T47D (cell line): ENCODE measurements around the gene MTURN.
"Not testable (repeated sequence)": the region's sequence is repeated elsewhere in the genome, so short reads cannot be mapped to it uniquely, and the experiment has no call there.

Source experiments
- DNase-seq, 2 experiments: peaks; one replicate each; pipeline versions ENCODE4 v3.0.0 to v3.0.0-alpha.2; 2011 to 2012; ENCODE audit warnings: low read depth in 1 of 2, low spot score in 1 of 2
- JUND ChIP-seq: IDR thresholded peaks from 2 replicates; pipeline ENCODE4 v1.6.1; 2012; ENCODE audit warnings: low read depth
- in situ Hi-C: cut with HindIII; loops from 2 replicates; pipeline ENCODE4 v1.10.0; 2016; ENCODE audit warnings: low sequenced_read_pairs, low pct_unique_long_range_greater_than_20kb

MTURN gene

DNA sequence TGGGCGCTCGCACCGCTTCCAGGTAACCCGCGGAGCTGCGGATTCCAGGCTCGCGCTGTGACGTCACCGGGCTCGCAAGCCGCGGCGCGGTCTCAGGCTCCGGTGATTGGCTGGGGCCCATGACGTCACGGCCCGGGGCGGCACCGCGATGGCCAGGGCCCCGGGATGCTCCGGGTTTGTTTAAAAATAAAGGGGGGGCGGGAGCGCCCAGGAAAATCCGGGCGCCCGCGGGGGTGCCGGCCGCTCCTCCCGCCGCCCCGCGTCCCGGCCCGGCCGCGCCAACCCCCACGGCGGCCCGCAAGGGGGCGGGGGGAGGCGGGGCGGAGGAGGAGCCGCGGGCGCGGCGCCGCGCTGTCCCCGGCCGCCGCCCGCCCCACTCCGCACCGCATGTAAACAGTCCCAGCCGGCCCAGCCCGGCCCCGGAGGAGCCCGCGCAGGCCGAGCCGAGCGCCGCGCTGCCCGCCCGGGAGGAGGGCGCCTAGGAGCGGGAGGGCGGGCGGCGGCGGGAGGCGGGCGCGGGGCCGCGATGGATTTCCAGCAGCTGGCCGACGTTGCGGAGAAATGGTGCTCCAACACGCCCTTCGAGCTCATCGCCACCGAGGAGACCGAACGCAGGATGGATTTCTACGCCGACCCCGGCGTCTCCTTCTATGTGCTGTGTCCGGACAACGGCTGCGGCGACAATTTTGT lies at the start of gene MTURN:
TSS of gene MTURN (plus strand) at position 376 of the 690 bp plus-strand sequence. CDS start at position 527, 151 bp downstream.
- TF ChIP-seq JUND, result no peak
- in situ Hi-C loops, result no loop called here
- peak; percentile 97 to 100 for DNase-seq

DNA sequence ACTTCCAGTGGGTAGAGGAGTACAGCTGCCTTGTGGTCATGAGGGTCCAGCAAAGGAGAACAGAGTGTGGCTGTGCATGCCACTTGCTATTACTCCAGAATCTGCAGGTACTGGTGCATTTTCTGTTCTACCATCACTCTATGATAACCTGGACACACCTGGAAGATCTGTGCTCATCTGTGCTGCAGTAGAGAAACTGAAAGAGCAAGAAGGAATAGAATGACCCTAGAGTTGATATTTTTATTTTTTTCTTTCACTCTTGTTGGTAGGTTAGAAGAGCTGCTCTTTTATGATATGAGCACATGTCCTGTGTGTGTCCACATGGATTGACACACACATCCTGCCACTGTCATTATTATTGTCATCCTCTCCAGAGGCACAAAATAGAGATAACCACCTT lies 48.3 kb upstream of the MTURN start:
- in situ Hi-C loops, result no loop called here
- TF ChIP-seq JUND, result no peak
- no peak for DNase-seq

DNA sequence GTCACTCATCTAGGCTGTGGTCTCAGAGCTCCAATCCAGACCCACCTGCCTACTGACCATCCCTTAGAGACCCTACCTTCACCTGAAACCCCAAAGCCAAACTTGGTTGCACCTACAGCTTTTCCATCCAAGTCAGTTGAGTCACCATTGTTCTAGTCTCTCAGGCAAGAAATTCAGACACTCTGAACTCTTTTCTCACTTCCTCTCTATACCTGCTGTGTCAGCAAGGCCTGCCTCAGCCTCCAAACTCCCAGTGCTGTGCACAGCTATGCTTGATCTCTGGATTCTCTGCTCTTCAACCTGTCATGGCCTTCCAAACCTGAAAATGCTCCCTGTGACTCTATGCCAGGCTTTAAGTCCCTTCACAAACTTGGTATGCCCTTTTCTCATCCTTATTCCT lies 47.4 kb upstream of the MTURN start:
- no peak for DNase-seq

DNA sequence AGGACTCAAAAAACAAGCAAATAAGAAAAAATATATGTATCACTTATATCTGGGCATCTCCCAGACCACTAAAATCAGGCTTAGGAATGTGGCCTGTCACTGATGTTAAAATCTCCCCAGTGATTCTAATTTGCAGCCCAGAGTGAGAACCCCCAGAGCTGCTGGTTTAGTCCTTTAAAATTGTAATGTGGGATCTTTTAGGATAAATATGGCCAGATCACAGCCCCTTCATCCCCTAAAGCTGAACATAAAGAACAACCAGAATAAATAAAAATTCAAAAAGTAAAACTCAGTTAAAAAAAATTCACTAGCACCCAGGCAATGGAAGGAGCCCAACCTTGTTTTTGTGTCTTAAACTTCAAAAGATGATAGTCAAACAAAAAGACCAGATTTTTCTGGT lies 46.4 kb upstream of the MTURN start:
- TF ChIP-seq JUND, result no peak
- no peak for DNase-seq
- in situ Hi-C loops, result no loop called here

More for the DNA sequence above, 47.4 kb upstream of the MTURN start:
- no peak for TF ChIP-seq JUND
- in situ Hi-C loops, result no loop called here

DNA sequence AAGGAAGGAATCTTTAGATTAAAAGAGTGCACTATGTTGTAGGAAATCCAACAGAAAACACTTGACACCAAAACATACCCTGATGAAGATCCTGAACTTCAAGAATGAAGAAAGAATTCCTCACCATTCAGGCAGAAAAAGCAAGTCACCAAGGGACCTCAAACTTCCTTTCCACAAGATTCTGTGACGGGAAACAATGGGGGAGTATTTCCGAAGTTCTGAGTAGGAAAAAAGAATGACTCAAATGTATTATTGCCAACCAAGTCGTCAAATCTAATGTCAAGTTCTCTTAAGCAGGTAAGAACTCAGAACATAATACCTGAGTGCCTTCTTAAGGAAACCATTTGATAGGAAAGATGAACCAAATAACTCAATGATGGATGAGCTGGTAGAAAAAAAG lies 44.7 kb upstream of the MTURN start:
- no peak for TF ChIP-seq JUND
- in situ Hi-C loops, result no loop called here
- DNase-seq, result no peak

DNA sequence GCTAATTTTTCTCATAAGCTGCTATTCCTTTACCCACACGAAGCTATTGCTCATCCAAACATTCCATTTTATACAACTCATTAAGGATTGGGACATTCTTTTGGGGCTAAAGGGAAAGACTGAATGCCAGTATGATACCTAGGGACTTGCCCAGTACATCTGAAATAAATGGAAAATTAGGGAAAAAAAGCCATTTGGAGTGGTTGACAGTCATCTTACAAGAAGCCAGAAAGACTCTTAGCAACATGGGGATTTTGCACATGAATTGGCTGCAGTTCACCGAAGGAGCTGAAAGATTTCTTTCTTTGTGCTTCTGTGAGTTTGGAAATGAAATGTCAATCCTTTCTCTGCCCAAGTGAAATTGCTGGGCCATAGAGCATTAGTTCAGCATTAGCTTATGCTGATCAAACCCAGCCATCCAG lies 43.3 kb upstream of the MTURN start:
- DNase-seq, result no peak
- in situ Hi-C loops, result no loop called here
- no peak for TF ChIP-seq JUND

DNA sequence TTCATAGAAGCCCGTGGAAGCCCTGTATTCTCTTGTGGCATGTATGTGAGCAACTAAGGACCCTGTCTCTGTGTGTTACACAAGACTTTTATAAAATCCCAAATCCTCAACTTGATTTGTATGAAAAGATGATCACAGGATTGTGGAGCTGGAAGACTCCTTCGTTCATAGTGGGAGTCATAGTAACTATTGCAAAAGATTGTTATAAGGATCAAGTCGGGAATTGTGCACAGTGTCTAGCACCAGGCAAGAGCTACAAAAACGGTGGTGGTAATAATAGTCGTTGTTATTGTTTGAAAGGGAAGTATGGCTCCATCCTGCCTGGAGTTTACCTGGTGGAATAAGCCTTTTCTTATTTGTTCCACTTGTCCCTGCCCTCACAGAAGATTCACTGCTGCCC lies 42.8 kb upstream of the MTURN start:
- DNase-seq, result no peak
- TF ChIP-seq JUND, result no peak
- in situ Hi-C loops, result no loop called here

DNA sequence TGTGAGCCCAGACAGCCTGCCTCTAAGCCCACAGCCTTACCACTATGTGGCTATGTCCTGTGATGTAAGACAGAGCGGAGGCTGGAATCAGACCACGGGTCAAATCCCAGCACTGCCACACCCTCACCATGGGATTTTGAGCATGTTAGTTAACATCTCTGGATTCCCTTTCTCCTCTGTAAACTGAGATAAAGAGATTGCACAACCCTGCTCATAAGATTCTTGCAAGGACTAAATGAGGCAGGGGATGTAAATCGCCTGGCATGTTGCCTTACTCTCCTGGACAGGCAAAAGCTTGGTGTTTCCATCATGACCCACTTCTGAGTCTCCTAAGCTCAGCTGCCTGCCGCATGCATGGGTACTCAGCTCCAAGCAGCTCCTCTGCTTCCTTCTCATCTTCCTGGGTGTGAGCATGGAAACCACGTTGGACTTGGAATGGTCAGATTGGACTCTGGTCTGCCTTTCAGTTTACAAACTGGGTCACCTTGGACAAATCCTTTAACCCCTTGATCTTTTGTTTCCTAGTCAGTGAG lies 41.3 kb upstream of the MTURN start:
- no peak for TF ChIP-seq JUND
- no peak for DNase-seq
- in situ Hi-C loops, result no loop called here

DNA sequence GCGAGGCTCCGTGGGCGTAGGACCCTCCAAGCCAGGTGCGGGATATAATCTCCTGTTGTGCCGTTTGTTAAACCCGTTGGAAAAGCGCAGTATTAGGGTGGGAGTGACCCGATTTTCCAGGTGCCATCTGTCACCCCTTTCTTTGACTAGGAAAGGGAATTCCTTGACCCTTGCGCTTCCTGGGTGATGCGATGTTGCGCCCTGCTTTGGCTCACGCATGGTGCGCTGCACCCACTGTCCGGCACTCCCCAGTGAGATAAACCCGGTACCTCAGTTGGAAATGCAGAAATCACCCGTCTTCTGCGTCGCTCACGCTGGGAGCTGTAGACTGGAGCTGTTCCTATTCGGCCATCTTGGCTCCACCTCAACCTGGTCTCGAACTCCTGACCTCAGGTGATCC lies 36.2 kb upstream of the MTURN start:
- DNase-seq, in situ Hi-C loops: not testable (repeated sequence)

DNA sequence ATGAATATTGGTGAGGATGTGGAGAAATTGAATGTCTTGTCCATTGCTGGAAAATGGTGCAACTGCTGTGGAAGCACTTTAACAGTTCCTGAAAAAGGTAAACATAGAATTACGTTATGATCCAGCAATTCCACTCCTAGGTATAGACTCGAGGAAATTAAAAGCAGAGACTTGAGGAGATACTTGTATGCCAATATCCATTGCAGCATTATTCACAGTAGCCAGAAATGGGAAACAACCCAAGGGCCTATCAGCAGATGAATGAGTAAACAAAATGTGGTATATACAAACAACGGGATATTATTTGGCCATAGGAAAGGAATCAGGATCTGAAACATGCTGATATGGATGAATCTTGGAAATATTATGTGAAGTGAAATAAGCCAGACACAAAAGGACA lies 32.5 kb upstream of the MTURN start:
- in situ Hi-C loops, result no loop called here
- no peak for TF ChIP-seq JUND
- no peak for DNase-seq

DNA sequence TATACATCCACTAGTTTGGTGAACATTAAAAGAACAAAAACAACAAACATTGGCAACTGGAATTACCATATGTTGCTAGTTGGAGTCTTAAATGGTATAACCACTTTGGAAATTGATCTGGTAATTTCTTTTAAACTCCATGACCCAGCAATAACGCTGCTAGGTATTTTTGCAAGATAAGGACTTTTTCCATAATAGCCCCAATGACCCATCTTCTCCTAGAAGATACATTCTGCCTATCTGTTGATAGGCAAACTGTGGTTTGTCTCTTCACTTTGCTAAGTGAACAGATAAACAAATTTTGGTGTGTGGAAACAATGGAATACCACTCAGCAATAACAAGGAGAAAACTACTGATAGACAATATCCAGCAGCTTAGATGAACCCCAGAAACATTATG lies 30.6 kb upstream of the MTURN start:
- DNase-seq, result no peak
- TF ChIP-seq JUND, result no peak
- in situ Hi-C loops, result no loop called here

DNA sequence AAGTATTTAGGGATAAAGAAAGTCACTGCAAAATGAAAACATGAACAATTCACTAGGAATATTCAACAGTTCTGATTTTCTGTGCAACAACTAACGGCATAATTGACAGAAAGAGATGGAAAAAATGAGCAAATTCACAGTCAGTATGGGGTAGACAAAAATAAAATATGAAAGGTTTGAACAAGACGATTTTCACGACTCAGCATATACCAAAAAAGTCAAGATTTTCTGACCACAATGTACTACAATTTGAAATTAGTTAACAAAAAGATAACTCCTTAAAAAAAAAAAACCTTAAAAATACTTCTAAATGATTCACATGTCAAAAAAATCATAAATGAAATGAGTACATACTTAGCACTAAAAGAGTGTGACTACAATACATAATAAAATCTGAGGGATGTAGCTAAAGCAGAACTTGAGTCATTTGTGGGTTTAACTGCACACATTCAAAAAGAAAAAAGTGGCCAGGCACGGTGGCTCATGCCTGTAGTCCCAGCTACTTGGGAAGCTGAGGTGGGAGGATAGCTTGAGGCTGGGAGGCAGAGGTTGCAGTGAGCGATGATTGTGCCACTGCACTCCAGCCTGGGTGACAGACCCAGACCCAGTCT lies 22.6 kb upstream of the MTURN start:
- TF ChIP-seq JUND, result no peak
- in situ Hi-C loops, result no loop called here
- DNase-seq, result no peak

DNA sequence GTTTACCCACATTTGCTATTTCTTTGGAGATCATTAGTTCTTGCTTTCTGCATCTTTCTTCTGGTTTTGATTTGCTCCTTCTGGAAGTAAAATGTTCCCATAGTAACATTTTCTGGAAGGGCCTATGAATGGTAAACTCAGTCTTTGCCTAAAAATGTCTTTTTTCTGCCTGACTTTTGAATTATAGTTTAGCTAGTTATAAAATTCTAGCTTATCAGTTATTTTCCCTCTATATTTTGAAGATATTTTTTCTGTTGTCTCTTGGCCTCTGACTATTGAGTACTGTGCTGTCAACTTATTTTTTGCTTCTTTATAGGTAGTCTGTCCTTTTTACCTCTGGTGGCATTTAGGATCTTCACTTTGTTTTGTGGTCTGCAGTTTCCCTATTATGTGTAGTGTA lies 21.6 kb upstream of the MTURN start:
- in situ Hi-C loops, result no loop called here
- DNase-seq, result no peak

More for the DNA sequence above, 21.6 kb upstream of the MTURN start:
- TF ChIP-seq JUND, result no peak
